Measurements from ENCODE around the gene ATRAID.

ATRAID gene

DNA sequence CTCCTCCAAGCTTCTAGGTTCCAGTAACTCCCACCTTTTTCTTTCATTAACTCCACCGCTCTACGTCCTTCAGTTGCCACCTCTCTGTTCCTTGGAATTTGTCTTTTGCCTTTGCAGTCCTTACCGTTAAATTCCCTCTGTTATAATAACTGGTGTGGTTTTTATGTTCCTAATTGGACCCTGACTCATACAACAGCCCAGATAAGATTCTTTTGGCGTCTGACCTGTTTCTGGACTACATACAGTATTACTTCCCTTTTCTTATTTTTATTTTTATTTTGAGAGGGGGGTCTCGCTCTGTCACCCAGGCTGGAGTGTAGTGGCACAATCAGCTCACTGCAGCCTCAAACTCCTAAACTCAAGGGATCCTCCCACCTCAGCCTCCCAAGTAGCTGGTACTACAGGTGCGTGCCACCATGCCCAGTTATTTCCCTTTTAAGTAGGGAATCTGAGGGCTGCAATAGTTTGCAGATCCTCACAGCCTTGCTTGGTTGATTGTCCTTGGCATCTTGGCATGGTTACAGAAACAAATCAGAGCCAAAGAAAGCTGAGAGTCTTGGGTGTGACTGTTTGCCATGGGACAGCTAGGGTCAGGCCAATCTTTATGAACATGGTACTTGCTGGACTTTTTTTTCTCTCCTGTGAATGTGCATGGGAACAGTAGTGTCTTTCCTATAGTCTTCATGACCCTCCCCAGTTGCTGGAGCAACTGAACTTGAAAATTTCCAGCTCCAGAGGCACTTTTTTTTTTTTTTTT lies 41.1 kb upstream of the ATRAID start:
- Histone ChIP-seq H3F3A (ENCODE audit: insufficient read depth, low read length) (peaks cover 4% of the 10 kb centered on the region), H3K36me3 (replicated peaks; ENCODE audit: insufficient read depth, low read length) (no peaks in the 10 kb centered on the region), H3K27me3 (replicated peaks; ENCODE audit: insufficient read depth, low read length) (no peaks in the 10 kb centered on the region), H4K20me1 (ENCODE audit: insufficient read depth, low read length) (no peaks in the 10 kb centered on the region), H3K9me3 (replicated peaks; ENCODE audit: insufficient read depth, low read length) (no peaks in the 10 kb centered on the region), H3K4me2 (ENCODE audit: low read depth, low read length) (no peak overlapping the region), H3K4me1 (ENCODE audit: low read length) (peaks cover 17% of the 10 kb centered on the region), H2AFZ (ENCODE audit: low read length) (no peak overlapping the region), H3K9me2 (replicated peaks; ENCODE audit: insufficient read depth, low read length) (no peaks in the 10 kb centered on the region), H3K9ac (ENCODE audit: low read length) (no peak overlapping the region), H3K79me2 (ENCODE audit: low read length) (no peaks in the 10 kb centered on the region), H3K4me3 (ENCODE audit: low read length) (no peak overlapping the region), H3K27ac (ENCODE audit: low read length) (no peak overlapping the region)
- DNase-seq: no peak
- TF ChIP-seq EZH2 (optimal IDR thresholded peaks at IDR 0.05; ENCODE audit: low read depth, low read length) (no peak), EZH2phosphoT487 (IDR thresholded peaks at IDR 0.05; ENCODE audit: low read length) (no peak)
- TF ChIP-seq, protein P1, sequence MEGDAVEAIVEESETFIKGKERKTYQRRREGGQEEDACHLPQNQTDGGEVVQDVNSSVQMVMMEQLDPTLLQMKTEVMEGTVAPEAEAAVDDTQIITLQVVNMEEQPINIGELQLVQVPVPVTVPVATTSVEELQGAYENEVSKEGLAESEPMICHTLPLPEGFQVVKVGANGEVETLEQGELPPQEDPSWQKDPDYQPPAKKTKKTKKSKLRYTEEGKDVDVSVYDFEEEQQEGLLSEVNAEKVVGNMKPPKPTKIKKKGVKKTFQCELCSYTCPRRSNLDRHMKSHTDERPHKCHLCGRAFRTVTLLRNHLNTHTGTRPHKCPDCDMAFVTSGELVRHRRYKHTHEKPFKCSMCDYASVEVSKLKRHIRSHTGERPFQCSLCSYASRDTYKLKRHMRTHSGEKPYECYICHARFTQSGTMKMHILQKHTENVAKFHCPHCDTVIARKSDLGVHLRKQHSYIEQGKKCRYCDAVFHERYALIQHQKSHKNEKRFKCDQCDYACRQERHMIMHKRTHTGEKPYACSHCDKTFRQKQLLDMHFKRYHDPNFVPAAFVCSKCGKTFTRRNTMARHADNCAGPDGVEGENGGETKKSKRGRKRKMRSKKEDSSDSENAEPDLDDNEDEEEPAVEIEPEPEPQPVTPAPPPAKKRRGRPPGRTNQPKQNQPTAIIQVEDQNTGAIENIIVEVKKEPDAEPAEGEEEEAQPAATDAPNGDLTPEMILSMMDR (IDR thresholded peaks at IDR 0.05; ENCODE audit: low read length): no peak

DNA sequence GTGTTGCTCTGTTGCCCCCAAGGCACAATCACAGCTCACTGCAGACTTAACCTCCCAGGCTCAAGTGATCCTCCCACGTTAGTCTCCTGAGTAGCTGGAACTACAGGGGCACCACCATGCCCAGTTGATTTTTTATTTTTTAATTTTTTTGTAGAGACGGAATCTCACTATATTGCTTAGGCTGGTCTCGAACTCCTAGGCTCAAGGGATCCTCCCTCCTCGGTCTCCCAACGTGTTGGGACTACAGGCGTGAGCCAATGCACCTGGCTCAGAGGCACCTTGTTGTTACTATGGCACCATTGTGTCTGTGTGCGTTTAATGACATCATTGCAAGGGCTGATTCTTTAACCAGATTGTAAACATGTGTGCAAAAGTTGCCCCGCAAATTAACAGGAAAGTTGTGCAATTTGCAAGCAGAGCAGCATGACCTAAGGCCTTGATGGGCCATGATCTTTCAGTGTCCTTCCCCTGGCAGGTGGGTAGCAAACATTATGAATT lies 40.4 kb upstream of the ATRAID start:
- Histone ChIP-seq H3K36me3 (replicated peaks; ENCODE audit: insufficient read depth, low read length) (no peaks in the 10 kb centered on the region), H3K9me3 (replicated peaks; ENCODE audit: insufficient read depth, low read length) (no peaks in the 10 kb centered on the region), H3K9me2 (replicated peaks; ENCODE audit: insufficient read depth, low read length) (no peaks in the 10 kb centered on the region), H3K4me2 (ENCODE audit: low read depth, low read length) (no peak overlapping the region), H2AFZ (ENCODE audit: low read length) (no peak overlapping the region), H3F3A (ENCODE audit: insufficient read depth, low read length) (no peaks in the 10 kb centered on the region), H3K79me2 (ENCODE audit: low read length) (no peaks in the 10 kb centered on the region), H4K20me1 (ENCODE audit: insufficient read depth, low read length) (no peaks in the 10 kb centered on the region), H3K9ac (ENCODE audit: low read length) (no peak overlapping the region), H3K4me3 (ENCODE audit: low read length) (no peak overlapping the region), H3K27me3 (replicated peaks; ENCODE audit: insufficient read depth, low read length) (no peaks in the 10 kb centered on the region), H3K4me1 (ENCODE audit: low read length) (peaks cover 11% of the 10 kb centered on the region), H3K27ac (ENCODE audit: low read length) (no peak overlapping the region)
- TF ChIP-seq EZH2phosphoT487 (IDR thresholded peaks at IDR 0.05; ENCODE audit: low read length) (no peak), EZH2 (optimal IDR thresholded peaks at IDR 0.05; ENCODE audit: low read depth, low read length) (no peak)
- TF ChIP-seq, protein P1 (IDR thresholded peaks at IDR 0.05; ENCODE audit: low read length): no peak
- DNase-seq: no peak

- H3F3A ChIP-seq (ENCODE audit: insufficient read depth, low read length): no peaks in the 10 kb centered on the region
- no peak overlapping the region for H3K4me2 ChIP-seq (ENCODE audit: low read depth, low read length)
- H3K4me3 ChIP-seq (ENCODE audit: low read length): no peak overlapping the region
- no peaks in the 10 kb centered on the region for H4K20me1 ChIP-seq (ENCODE audit: insufficient read depth, low read length)
- no peaks in the 10 kb centered on the region for H3K36me3 ChIP-seq (replicated peaks; ENCODE audit: insufficient read depth, low read length)
- H2AFZ ChIP-seq (ENCODE audit: low read length): no peak overlapping the region
- no peaks in the 10 kb centered on the region for H3K79me2 ChIP-seq (ENCODE audit: low read length)
- H3K27ac ChIP-seq (ENCODE audit: low read length): no peak overlapping the region
- TF ChIP-seq EZH2phosphoT487 (IDR thresholded peaks at IDR 0.05; ENCODE audit: low read length) (no peak), EZH2 (optimal IDR thresholded peaks at IDR 0.05; ENCODE audit: low read depth, low read length) (no peak)
- TF ChIP-seq, protein P1 (IDR thresholded peaks at IDR 0.05; ENCODE audit: low read length): no peak
- H3K27me3 ChIP-seq (replicated peaks; ENCODE audit: insufficient read depth, low read length): no peaks in the 10 kb centered on the region
- no peaks in the 10 kb centered on the region for H3K9me3 ChIP-seq (replicated peaks; ENCODE audit: insufficient read depth, low read length)
- H3K9me2 ChIP-seq (replicated peaks; ENCODE audit: insufficient read depth, low read length): no peaks in the 10 kb centered on the region
- no peak for DNase-seq
- peaks cover 10% of the 10 kb centered on the region for H3K4me1 ChIP-seq (ENCODE audit: low read length)
- H3K9ac ChIP-seq (ENCODE audit: low read length): no peak overlapping the region
Observed at GRCh38 chr2:27174638-27175037, 37.2 kb upstream of the ATRAID start.
